ENCODE results near the gene PLEKHA5. TPM values are rescaled to one million over a fixed set of nuclear protein-coding genes. Genes with fewer than 3 reads are reported as not detected.
"Not testable (repeated sequence)": the region's sequence is repeated elsewhere in the genome, so short reads cannot be mapped to it uniquely, and the experiment has no call there.

The PLEKHA5 gene
- total and polyA plus RNA-seq, 2 experiments from 2014 or later = 88.4 to 103 TPM

DNA sequence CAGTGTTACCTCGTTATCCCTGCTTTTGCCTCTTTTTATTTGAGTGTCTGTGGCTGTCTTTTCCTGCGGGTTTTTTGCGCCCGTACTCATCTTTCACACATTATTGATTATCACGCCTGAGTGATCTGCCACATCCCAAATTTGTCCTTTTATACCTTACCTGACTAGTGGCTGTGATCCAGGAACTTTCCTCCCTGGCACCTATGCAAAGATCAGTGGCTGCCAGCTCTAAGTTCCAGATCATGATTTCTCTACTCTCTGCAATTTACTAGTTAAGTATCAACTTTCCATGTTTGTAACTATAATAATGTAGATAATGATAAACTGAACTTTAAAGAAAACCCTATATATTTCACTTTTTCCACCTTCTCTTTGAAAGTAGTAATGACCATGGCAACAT is 36.9 kb downstream of the PLEKHA5 start:
- H3K4me1 ChIP-seq (ENCODE audit: low read depth) = peaks cover 42% of the 10 kb centered on the region
- peak overlapping the region; percentile 81 for H3K27ac ChIP-seq
- no peak overlapping the region for H3K4me3 ChIP-seq
- no peak for DNase-seq (ENCODE audit: low read depth in 1 of 2, low spot score in 1 of 2)
- no peaks in the 10 kb centered on the region for H3K9me3 ChIP-seq (ENCODE audit: low read depth)
- TF ChIP-seq, protein P1, sequence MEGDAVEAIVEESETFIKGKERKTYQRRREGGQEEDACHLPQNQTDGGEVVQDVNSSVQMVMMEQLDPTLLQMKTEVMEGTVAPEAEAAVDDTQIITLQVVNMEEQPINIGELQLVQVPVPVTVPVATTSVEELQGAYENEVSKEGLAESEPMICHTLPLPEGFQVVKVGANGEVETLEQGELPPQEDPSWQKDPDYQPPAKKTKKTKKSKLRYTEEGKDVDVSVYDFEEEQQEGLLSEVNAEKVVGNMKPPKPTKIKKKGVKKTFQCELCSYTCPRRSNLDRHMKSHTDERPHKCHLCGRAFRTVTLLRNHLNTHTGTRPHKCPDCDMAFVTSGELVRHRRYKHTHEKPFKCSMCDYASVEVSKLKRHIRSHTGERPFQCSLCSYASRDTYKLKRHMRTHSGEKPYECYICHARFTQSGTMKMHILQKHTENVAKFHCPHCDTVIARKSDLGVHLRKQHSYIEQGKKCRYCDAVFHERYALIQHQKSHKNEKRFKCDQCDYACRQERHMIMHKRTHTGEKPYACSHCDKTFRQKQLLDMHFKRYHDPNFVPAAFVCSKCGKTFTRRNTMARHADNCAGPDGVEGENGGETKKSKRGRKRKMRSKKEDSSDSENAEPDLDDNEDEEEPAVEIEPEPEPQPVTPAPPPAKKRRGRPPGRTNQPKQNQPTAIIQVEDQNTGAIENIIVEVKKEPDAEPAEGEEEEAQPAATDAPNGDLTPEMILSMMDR (IDR thresholded peaks at IDR 0.05; ENCODE audit: low read depth, low read length) = no peak
- no peaks in the 10 kb centered on the region for H3K27me3 ChIP-seq
- no peaks in the 10 kb centered on the region for H3K36me3 ChIP-seq

DNA sequence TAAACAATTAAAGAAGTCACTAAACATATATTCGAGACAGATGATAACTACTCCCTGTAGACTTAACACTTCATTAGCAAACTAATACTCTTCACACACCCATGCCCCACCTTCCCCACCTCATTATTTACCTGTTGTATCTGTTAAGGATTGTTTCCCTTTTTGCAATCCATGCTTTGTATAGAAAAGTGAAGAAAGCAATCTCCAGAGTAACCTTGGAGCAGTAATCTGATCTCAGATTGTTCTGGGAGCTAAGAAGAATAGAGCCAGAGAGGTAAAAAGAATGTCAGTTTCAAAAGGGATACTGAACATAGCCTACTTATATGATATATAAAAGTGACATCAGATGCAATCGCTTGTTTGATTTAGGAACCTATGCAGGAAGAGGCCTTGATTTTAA is 37.4 kb downstream of the PLEKHA5 start:
- TF ChIP-seq, protein P1 (IDR thresholded peaks at IDR 0.05; ENCODE audit: low read depth, low read length) = no peak

DNA sequence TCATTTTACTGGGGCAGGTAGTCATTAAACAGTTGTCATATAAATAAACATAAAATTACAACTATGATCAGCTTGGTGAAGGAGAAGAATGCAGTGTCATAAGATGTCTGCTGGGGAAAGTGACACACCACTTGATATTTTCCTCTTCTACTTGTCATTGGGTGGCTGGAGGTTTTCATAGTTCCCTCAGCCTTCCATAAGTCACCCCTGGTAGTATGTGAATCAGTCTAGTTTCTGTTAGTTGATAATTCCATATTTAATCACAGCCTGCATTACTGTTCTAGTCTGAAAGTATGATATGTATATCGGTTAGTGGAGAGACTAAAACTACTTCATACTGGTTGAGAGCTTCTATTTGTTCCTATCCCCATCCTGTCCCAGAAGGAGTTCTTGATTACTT is 38.2 kb downstream of the PLEKHA5 start:
- H3K36me3 ChIP-seq = no peaks in the 10 kb centered on the region
- TF ChIP-seq, protein P1 (IDR thresholded peaks at IDR 0.05; ENCODE audit: low read depth, low read length) = no peak
- H3K27me3 ChIP-seq = no peaks in the 10 kb centered on the region
- H3K4me3 ChIP-seq = no peak overlapping the region
- peaks cover 50% of the 10 kb centered on the region for H3K4me1 ChIP-seq (ENCODE audit: low read depth)
- no peaks in the 10 kb centered on the region for H3K9me3 ChIP-seq (ENCODE audit: low read depth)
- DNase-seq (ENCODE audit: low read depth in 1 of 2, low spot score in 1 of 2) = no peak
- no peak overlapping the region for H3K27ac ChIP-seq

More for the DNA sequence above, 37.4 kb downstream of the PLEKHA5 start:
- Histone ChIP-seq H3K9me3 (ENCODE audit: low read depth) (no peaks in the 10 kb centered on the region), H3K27ac (peak overlapping the region; percentile 81), H3K36me3 (no peaks in the 10 kb centered on the region), H3K4me3 (no peak overlapping the region), H3K27me3 (no peaks in the 10 kb centered on the region), H3K4me1 (ENCODE audit: low read depth) (peaks cover 48% of the 10 kb centered on the region)
- DNase-seq (ENCODE audit: low read depth in 1 of 2, low spot score in 1 of 2) = no peak

DNA sequence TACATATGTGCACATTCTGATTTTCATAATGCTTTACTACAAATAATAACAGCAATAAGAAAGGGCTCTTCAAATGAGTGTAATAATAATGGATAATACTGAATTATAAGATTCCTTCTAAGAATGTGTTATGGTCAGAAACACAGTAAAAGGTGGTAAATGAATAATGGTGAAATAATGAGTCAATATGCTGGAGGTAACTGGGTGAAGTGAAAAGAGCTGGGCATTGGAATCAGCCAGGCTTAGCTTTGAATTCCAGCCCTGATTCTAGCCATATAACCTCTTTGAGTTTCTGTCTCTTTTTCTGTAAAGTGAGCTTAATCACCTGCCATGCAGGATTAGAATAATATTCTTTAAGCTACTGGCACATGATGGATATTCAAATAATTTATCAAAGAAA is 39.1 kb downstream of the PLEKHA5 start:
- TF ChIP-seq, protein P1 (IDR thresholded peaks at IDR 0.05; ENCODE audit: low read depth, low read length) = no peak
- Histone ChIP-seq H3K27me3 (no peaks in the 10 kb centered on the region), H3K4me1 (ENCODE audit: low read depth) (peaks cover 51% of the 10 kb centered on the region), H3K27ac (no peak overlapping the region), H3K4me3 (no peak overlapping the region), H3K9me3 (ENCODE audit: low read depth) (no peaks in the 10 kb centered on the region), H3K36me3 (no peaks in the 10 kb centered on the region)
- DNase-seq (ENCODE audit: low read depth in 1 of 2, low spot score in 1 of 2) = no peak

DNA sequence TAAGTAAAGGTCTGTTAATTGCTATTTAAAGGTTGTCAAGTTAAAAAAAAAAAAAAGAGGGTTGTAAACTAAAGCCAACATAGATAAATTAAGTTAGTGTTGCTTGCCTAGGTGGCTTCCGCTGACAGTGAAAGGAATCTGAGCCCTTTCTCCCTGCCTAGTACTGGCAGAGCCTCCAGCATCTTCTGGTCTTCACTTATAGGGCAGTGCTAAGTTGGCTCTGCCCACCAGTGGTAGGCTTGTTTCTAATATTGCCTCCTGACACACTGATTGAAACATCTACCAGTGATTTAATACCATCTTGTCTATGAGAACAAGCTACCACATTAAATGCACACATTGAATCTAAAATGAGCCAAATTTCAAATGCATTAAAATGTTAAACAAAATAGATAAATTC is 39.7 kb downstream of the PLEKHA5 start:
- peaks cover 57% of the 10 kb centered on the region for H3K4me1 ChIP-seq (ENCODE audit: low read depth)
- H3K27me3 ChIP-seq = no peaks in the 10 kb centered on the region
- H3K9me3 ChIP-seq (ENCODE audit: low read depth) = no peaks in the 10 kb centered on the region
- H3K4me3 ChIP-seq = no peak overlapping the region
- H3K27ac ChIP-seq = no peak overlapping the region
- H3K36me3 ChIP-seq = no peaks in the 10 kb centered on the region
- DNase-seq (ENCODE audit: low read depth in 1 of 2, low spot score in 1 of 2) = no peak
- TF ChIP-seq, protein P1 (IDR thresholded peaks at IDR 0.05; ENCODE audit: low read depth, low read length) = no peak

DNA sequence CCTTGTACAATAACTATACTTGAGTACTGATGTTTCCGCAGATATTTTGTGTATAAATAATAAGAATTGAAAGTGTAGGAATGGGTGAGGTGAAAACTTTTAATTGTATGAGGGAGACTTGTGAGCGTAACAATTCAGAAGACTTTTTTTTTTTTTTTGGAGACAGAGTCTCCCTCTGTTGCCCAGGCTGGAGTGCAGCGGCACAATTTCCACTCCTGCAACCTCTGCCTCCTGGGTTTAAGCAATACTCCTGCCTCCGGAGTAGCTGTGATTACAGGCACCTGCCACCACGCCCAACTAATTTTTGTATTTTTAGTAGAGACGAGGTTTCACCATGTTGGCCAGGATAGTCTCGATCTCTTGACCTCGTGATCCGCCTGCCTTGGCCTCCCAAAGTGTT is 40.8 kb downstream of the PLEKHA5 start:
- H3K9me3 ChIP-seq (ENCODE audit: low read depth); DNase-seq (ENCODE audit: low read depth in 1 of 2, low spot score in 1 of 2); H3K27ac ChIP-seq; H3K36me3 ChIP-seq; H3K4me3 ChIP-seq; H3K27me3 ChIP-seq: not testable (repeated sequence)
- H3K4me1 ChIP-seq (ENCODE audit: low read depth) = peaks cover 56% of the 10 kb centered on the region

Data from cardiac muscle cell (in vitro differentiated cells and primary cell).